A549 (cell line): ENCODE measurements around the gene DDX56. TPM values are rescaled to one million over a fixed set of nuclear protein-coding genes. Genes with fewer than 3 reads are reported as not detected.

ENCODE experiments used
- ATAC-seq, 2 experiments: fragments of 200-7000 bp in 1 of 2; fragments of >200 bp in 1 of 2; cut with Nextera tagmentation in 1 of 2; cut with Tn5 transposase in 1 of 2; 3 replicates each; pipeline versions ENCODE4 v1.8.0 to v1.9.1; 2018 to 2020; ENCODE audit warnings: mild to moderate bottlenecking in 1 of 2, moderate library complexity in 1 of 2
- CTCF ChIA-PET: fragments of 300-600 bp; sonication (Branson Sonifier 250); formaldehyde crosslinking; extraction: SDS; loops from one replicate; lab custom pipeline; 2021; ENCODE audit warnings: antibody characterized with exemption, inconsistent platforms; lab: Yijun Ruan, JAX
- POLR2A ChIA-PET: fragments of 350-600 bp; formaldehyde crosslinking; extraction: SDS; loops from one replicate; lab custom pipeline; 2021; ENCODE audit warnings: antibody characterized with exemption, inconsistent platforms; lab: Yijun Ruan, JAX
- DNase-seq, 2 experiments: peaks; one replicate each; pipeline versions ENCODE4 v3.0.0 to v3.0.0-alpha.2; 2011 to 2016; ENCODE audit warnings: low read depth in 1 of 2, low spot score in 1 of 2
- FAIRE-seq: peaks from 2 replicates; lab custom pipeline; 2011; peaks lifted over from hg19 to GRCh38; lab: Jason Lieb, UNC
- H3K27ac ChIP-seq, 2 experiments: fragments of >200 bp; sonication (Bioruptor Twin); formaldehyde crosslinking; 3 replicates each; pipeline ENCODE4 v1.5.1; 2016 to 2017
- H3K4me1 ChIP-seq: fragments of >200 bp; sonication (Bioruptor Twin); formaldehyde crosslinking; 3 replicates; pipeline ENCODE4 v1.6.1; 2016
- H3K4me2 ChIP-seq: fragments of >200 bp; sonication (Bioruptor Twin); formaldehyde crosslinking; 3 replicates; pipeline ENCODE4 v1.6.1; 2016
- H3K4me3 ChIP-seq: fragments of >200 bp; sonication (Bioruptor Twin); formaldehyde crosslinking; 3 replicates; pipeline ENCODE4 v1.5.1; 2016
- H3K9me3 ChIP-seq: fragments of >200 bp; sonication (Bioruptor Twin); formaldehyde crosslinking; 3 replicates; pipeline ENCODE4 v1.6.1; 2016
- CTCF ChIP-seq: fragments of >200 bp; sonication (Bioruptor Twin); formaldehyde crosslinking; IDR thresholded peaks from 3 replicates; pipeline ENCODE4 v1.5.1; 2016
- E2F6 ChIP-seq: IDR thresholded peaks from 2 replicates; pipeline ENCODE4 v1.6.1; 2012; ENCODE audit warnings: low read depth, borderline replicate concordance
- FOSL2 ChIP-seq, 2 experiments: fragments of 450-650 bp in 1 of 2; fragments of >200 bp in 1 of 2; sonication (Bioruptor Twin) in 1 of 2; formaldehyde crosslinking; IDR thresholded peaks; 2 replicates each; pipeline versions ENCODE4 v1.5.0 to v1.6.1; 2016 to 2020; ENCODE audit warnings: mild to moderate bottlenecking in 1 of 2, moderate library complexity in 1 of 2
- HDAC2 ChIP-seq: fragments of 200-600 bp; sonication (generic); IDR thresholded peaks from 2 replicates; pipeline ENCODE4 v1.6.1; 2016
- HEYL ChIP-seq: fragments of 250-450 bp; sonication (Bioruptor Pico); IDR thresholded peaks from 2 replicates; pipeline ENCODE4 v1.8.0; 2021; ENCODE audit warnings: mild to moderate bottlenecking, moderate library complexity
- HOXA7 ChIP-seq: fragments of 250-450 bp; sonication (Bioruptor Pico); IDR thresholded peaks from 2 replicates; pipeline ENCODE4 v1.5.0; 2020; ENCODE audit warnings: mild to moderate bottlenecking, moderate library complexity
- HOXB5 ChIP-seq: fragments of 250-450 bp; sonication (Bioruptor Pico); IDR thresholded peaks from 2 replicates; pipeline ENCODE4 v1.5.0; 2020; ENCODE audit warnings: mild to moderate bottlenecking, moderate library complexity
- JUN ChIP-seq, 2 experiments: fragments of >200 bp; sonication (Bioruptor Twin); formaldehyde crosslinking; IDR thresholded peaks; 2 replicates in 1 of 2; 3 replicates in 1 of 2; pipeline ENCODE4 v1.6.1; 2016 to 2017
- JUNB ChIP-seq: fragments of >200 bp; sonication (Bioruptor Twin); formaldehyde crosslinking; IDR thresholded peaks from 2 replicates; pipeline ENCODE4 v1.6.1; 2016
- KDM1A ChIP-seq: fragments of 200-600 bp; sonication (generic); IDR thresholded peaks from 2 replicates; pipeline ENCODE4 v1.6.1; 2016; ENCODE audit warnings: low read depth, mild to moderate bottlenecking
- KDM5A ChIP-seq: fragments of 200-600 bp; sonication (generic); IDR thresholded peaks from 2 replicates; pipeline ENCODE4 v1.6.1; 2016; ENCODE audit warnings: antibody characterized with exemption, mild to moderate bottlenecking
- MYC ChIP-seq: IDR thresholded peaks from 2 replicates; pipeline ENCODE4 v1.6.1; 2012; ENCODE audit warnings: mild to moderate bottlenecking, inconsistent platforms, low read length, improper control_type of control experiment, borderline replicate concordance
- PBX3 ChIP-seq: IDR thresholded peaks from 2 replicates; pipeline ENCODE4 v1.6.1; 2012
- PHF8 ChIP-seq: fragments of 200-600 bp; sonication (generic); IDR thresholded peaks from 2 replicates; pipeline ENCODE4 v1.6.1; 2016; ENCODE audit warnings: low read depth, mild to moderate bottlenecking, antibody characterized with exemption, moderate library complexity, borderline replicate concordance
- POLR2A ChIP-seq: IDR thresholded peaks from 2 replicates; pipeline ENCODE4 v1.6.1; 2012; ENCODE audit warnings: mild to moderate bottlenecking, low read length
- POLR2AphosphoS2 ChIP-seq: conservative IDR thresholded peaks from 2 replicates; pipeline ENCODE4 v1.6.1; 2012; ENCODE audit warnings: low read length, improper control_type of control experiment, inconsistent platforms
- RARB ChIP-seq: fragments of 250-450 bp; sonication (Bioruptor Pico); IDR thresholded peaks from 2 replicates; pipeline ENCODE4 v1.8.0; 2021; ENCODE audit warnings: mild to moderate bottlenecking, moderate library complexity
- TP53 ChIP-seq: fragments of 250-450 bp; sonication (Bioruptor Pico); IDR thresholded peaks from 2 replicates; pipeline ENCODE4 v1.5.0; 2021; ENCODE audit warnings: mild to moderate bottlenecking, moderate library complexity
- USF2 ChIP-seq: fragments of 450-650 bp; IDR thresholded peaks from 2 replicates; pipeline ENCODE4 v1.6.1; 2014; ENCODE audit warnings: antibody characterized with exemption
- ZNF302 ChIP-seq: fragments of 250-450 bp; sonication (Bioruptor Pico); IDR thresholded peaks from 2 replicates; pipeline ENCODE4 v1.9.0; 2021; ENCODE audit warnings: inconsistent platforms, mild to moderate bottlenecking, moderate library complexity
- WGBS: methylation state at CpG from one replicate; pipeline ENCODE4 v1.1.6; 2017; ENCODE audit errors: missing lambda C conversion rate; 5-methylcytosine and 5-hydroxymethylcytosine counted together
- polyA plus RNA-seq, 4 experiments: library from polyadenylated mRNA; depleted of rRNA in 3 of 4; stranded (reverse); fragments of >200 nt; fragmentation: RNase III in 1 of 4; extraction: RNeasy Plus Mini Kit Qiagen cat#74134 plus additional on column Dnase treatment in 1 of 4; gene quantifications; 2 replicates in 3 of 4; 3 replicates in 1 of 4; pipeline ENCODE4 v1.2.3, GENCODE V29; 2011 to 2017
- TF ChIP-seq, protein P1 (sequence below): fragments of 250-450 bp; sonication (Bioruptor Pico); IDR thresholded peaks from 2 replicates; pipeline ENCODE4 v1.5.0; 2020; ENCODE audit warnings: low read depth, mild to moderate bottlenecking, moderate library complexity
- TF ChIP-seq, protein P2 (sequence below): IDR thresholded peaks from 2 replicates; pipeline ENCODE4 v1.6.1; 2012

DDX56 gene
- polyA plus RNA-seq, 2 of the 4 experiments (the other 2 are of a cell fraction), result 96.1 to 97.7 TPM

DNA sequence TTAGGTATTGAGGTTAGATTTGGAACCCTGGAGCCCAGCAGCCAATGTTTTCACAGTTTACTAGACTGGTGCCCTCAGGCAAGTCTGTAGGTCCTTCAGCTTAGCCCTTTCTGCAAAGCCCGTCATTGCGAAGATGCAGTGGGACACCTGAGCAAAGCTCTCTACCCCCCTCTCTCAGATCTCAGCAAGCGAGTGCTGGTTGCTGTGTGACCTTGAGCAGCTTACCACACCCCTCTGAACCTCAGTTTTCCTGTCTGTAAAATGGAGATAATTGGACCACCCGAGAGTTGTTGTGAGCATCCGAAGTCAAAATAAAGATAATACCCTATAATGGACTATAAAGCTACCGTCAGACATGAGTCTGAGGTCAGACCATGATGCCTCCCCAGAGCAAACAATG is 36.3 kb downstream of the DDX56 start:
- no peak for ATAC-seq
- H3K4me1 ChIP-seq, result no peaks in the 10 kb centered on the region; the same call in 2 of the 3 replicates
- TF ChIP-seq PBX3 (no peak), TP53 (CRISPR knock-in tag) (no peak), ZNF302 (CRISPR knock-in tag) (no peak), POLR2AphosphoS2 (no peak), POLR2A (no peak), PHF8 (no peak)
- TF ChIP-seq, protein P1, sequence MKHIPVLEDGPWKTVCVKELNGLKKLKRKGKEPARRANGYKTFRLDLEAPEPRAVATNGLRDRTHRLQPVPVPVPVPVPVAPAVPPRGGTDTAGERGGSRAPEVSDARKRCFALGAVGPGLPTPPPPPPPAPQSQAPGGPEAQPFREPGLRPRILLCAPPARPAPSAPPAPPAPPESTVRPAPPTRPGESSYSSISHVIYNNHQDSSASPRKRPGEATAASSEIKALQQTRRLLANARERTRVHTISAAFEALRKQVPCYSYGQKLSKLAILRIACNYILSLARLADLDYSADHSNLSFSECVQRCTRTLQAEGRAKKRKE (CRISPR knock-in tag), result no peak
- TF ChIP-seq, all 56 proteins: peak for 0
- no peak overlapping the region for H3K4me2 ChIP-seq
- FAIRE-seq (no peak), DNase-seq (no peak)
- no peaks in the 10 kb centered on the region for H3K9me3 ChIP-seq
- no peak overlapping the region for H3K27ac ChIP-seq
- H3K4me3 ChIP-seq, result no peak overlapping the region
- 80% methylated on average over 6 of the region's 6 CpGs for WGBS
- ChIA-PET POLR2A (no interaction called here), CTCF (no interaction called here)

- Histone ChIP-seq H3K4me1 (no peaks in the 10 kb centered on the region), H3K9me3 (no peaks in the 10 kb centered on the region), H3K4me3 (no peak overlapping the region), H3K27ac (no peak overlapping the region), H3K4me2 (no peak overlapping the region)
- 84% methylated on average over 9 of the region's 10 CpGs for WGBS
- no peak for TF ChIP-seq HOXB5 (CRISPR knock-in tag)
- TF ChIP-seq KDM1A, result no peak
- TF ChIP-seq PHF8, result no peak
- TF ChIP-seq KDM5A, result no peak
- TF ChIP-seq, protein P2, sequence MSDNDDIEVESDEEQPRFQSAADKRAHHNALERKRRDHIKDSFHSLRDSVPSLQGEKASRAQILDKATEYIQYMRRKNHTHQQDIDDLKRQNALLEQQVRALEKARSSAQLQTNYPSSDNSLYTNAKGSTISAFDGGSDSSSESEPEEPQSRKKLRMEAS, result no peak
- no peak for TF ChIP-seq USF2
- TF ChIP-seq MYC, result no peak
- no peak for TF ChIP-seq FOSL2 (IDR thresholded peaks at IDR 0.05)
- TF ChIP-seq FOSL2 (CRISPR knock-in tag; IDR thresholded peaks at IDR 0.05), result no peak
- no peak for TF ChIP-seq HEYL (CRISPR knock-in tag)
- TF ChIP-seq HDAC2, result no peak
- no peak for TF ChIP-seq E2F6
- TF ChIP-seq TP53 (CRISPR knock-in tag), result no peak
- TF ChIP-seq RARB (CRISPR knock-in tag), result no peak
- no peak for TF ChIP-seq JUN (IDR thresholded peaks at IDR 0.05)
- no peak for TF ChIP-seq CTCF
- no peak for TF ChIP-seq JUNB
- TF ChIP-seq HOXA7 (CRISPR knock-in tag), result no peak
- DNase-seq (no peak), ATAC-seq (no peak), FAIRE-seq (no peak)
- ChIA-PET POLR2A (no interaction called here), CTCF (interaction anchor here (1.1 to 2.5 kb wide), 6 partner anchors 9 to 295 kb away, joined by 3 to 15 read pairs (median 4); no protein-coding TSS in a partner anchor)
Measured at GRCh38 chr7:44536090-44536489, 37.6 kb downstream of the DDX56 start.
